ENCODE data around the gene HDAC9. TPM values are rescaled to one million over a fixed set of nuclear protein-coding genes. Genes with fewer than 3 reads are reported as not detected.

The HDAC9 gene
- total RNA-seq, 2 donors from 2014 or later = 1.5 to 4.0 TPM

- no peaks in the 10 kb centered on the region for H3K9me3 Mint-ChIP-seq
- peaks cover 13% of the 10 kb centered on the region for H3K27me3 Mint-ChIP-seq (ENCODE audit: insufficient read depth)
- peaks cover 4% of the 10 kb centered on the region for H3K4me1 Mint-ChIP-seq
- no peak overlapping the region for H3K27ac ChIP-seq (ENCODE audit: low read depth, low read length)
- TF ChIP-seq CTCF (conservative IDR thresholded peaks at IDR 0.05) = no peak
- H3K9me3 ChIP-seq (ENCODE audit: control insufficient read depth, low read length) = no peaks in the 10 kb centered on the region
- H3K4me1 ChIP-seq (ENCODE audit: control insufficient read depth, insufficient read depth, low read length) = no peaks in the 10 kb centered on the region
- H3K9ac ChIP-seq (ENCODE audit: extremely low read depth, low read length, poor library complexity, severe bottlenecking) = no peak overlapping the region
- H3K27me3 ChIP-seq (ENCODE audit: control insufficient read depth, insufficient read depth, low read length, poor library complexity, severe bottlenecking) = peaks cover 20% of the 10 kb centered on the region
- DNase-seq = no peak
- WGBS, 2 experiments (ENCODE audit: insufficient coverage in 1 of 2, insufficient read length in 1 of 2) = 78 to 86% methylated on average over 2 of the region's 2 CpGs
- H3K27ac Mint-ChIP-seq = no peak overlapping the region
- no peak overlapping the region for H3K4me3 ChIP-seq (ENCODE audit: low read length)
- H3K4me3 Mint-ChIP-seq = no peak overlapping the region
- H3K36me3 Mint-ChIP-seq (ENCODE audit: low read depth) = no peaks in the 10 kb centered on the region
- H3K36me3 ChIP-seq (ENCODE audit: control insufficient read depth, insufficient read depth, low read length) = no peaks in the 10 kb centered on the region
These were observed 292.5 kb downstream of the HDAC9 start for GRCh38 chr7:18788026-18788425.

- Histone ChIP-seq H3K9ac (ENCODE audit: extremely low read depth, low read length, poor library complexity, severe bottlenecking) (no peak overlapping the region), H3K4me3 (ENCODE audit: low read length) (no peak overlapping the region), H3K4me1 (ENCODE audit: control insufficient read depth, insufficient read depth, low read length) (peaks cover 3% of the 10 kb centered on the region), H3K36me3 (ENCODE audit: control insufficient read depth, insufficient read depth, low read length) (no peaks in the 10 kb centered on the region), H3K27ac (ENCODE audit: low read depth, low read length) (no peak overlapping the region), H3K27me3 (ENCODE audit: control insufficient read depth, insufficient read depth, low read length, poor library complexity, severe bottlenecking) (no peaks in the 10 kb centered on the region), H3K9me3 (ENCODE audit: control insufficient read depth, low read length) (no peaks in the 10 kb centered on the region)
- Mint-ChIP-seq H3K4me1 (peaks cover 20% of the 10 kb centered on the region), H3K27me3 (ENCODE audit: insufficient read depth) (peaks cover 3% of the 10 kb centered on the region), H3K27ac (no peak overlapping the region), H3K4me3 (no peak overlapping the region), H3K9me3 (no peaks in the 10 kb centered on the region), H3K36me3 (ENCODE audit: low read depth) (no peaks in the 10 kb centered on the region)
- WGBS, 2 experiments (ENCODE audit: insufficient coverage in 1 of 2, insufficient read length in 1 of 2) = 89 to 91% methylated on average over 8 to 13 of the region's 13 CpGs
- no peak for TF ChIP-seq CTCF (conservative IDR thresholded peaks at IDR 0.05)
- DNase-seq = no peak
These were observed 297.5 kb downstream of the HDAC9 start for GRCh38 chr7:18792871-18793595.

- Mint-ChIP-seq H3K4me3 (no peak overlapping the region), H3K36me3 (ENCODE audit: low read depth) (no peaks in the 10 kb centered on the region), H3K27ac (no peak overlapping the region), H3K4me1 (peaks cover 23% of the 10 kb centered on the region), H3K9me3 (no peaks in the 10 kb centered on the region), H3K27me3 (ENCODE audit: insufficient read depth) (no peaks in the 10 kb centered on the region)
- TF ChIP-seq CTCF (conservative IDR thresholded peaks at IDR 0.05) = no peak
- Histone ChIP-seq H3K27ac (ENCODE audit: low read depth, low read length) (no peak overlapping the region), H3K9ac (ENCODE audit: extremely low read depth, low read length, poor library complexity, severe bottlenecking) (no peak overlapping the region), H3K4me1 (ENCODE audit: control insufficient read depth, insufficient read depth, low read length) (peaks cover 3% of the 10 kb centered on the region), H3K4me3 (ENCODE audit: low read length) (no peak overlapping the region), H3K27me3 (ENCODE audit: control insufficient read depth, insufficient read depth, low read length, poor library complexity, severe bottlenecking) (no peaks in the 10 kb centered on the region), H3K9me3 (ENCODE audit: control insufficient read depth, low read length) (no peaks in the 10 kb centered on the region), H3K36me3 (ENCODE audit: control insufficient read depth, insufficient read depth, low read length) (no peaks in the 10 kb centered on the region)
- no peak for DNase-seq
These were observed 300.7 kb downstream of the HDAC9 start for GRCh38 chr7:18796216-18796615.
